A172 (cell line): ENCODE measurements around the gene SDHB. TPM values are rescaled to one million over a fixed set of nuclear protein-coding genes. Genes with fewer than 3 reads are reported as not detected.

ENCODE experiments used
- DNase-seq: peaks from one replicate; pipeline ENCODE4 v3.0.0-alpha.2; 2015; ENCODE audit warnings: low spot score
- total RNA-seq: library from RNA; depleted of rRNA; stranded (reverse); fragments of >200 nt; shearing (Covaris generic); gene quantifications from 2 replicates; pipeline ENCODE4 v1.2.3, GENCODE V29; 2014

The SDHB gene
- total RNA-seq, 1 experiment from 2014 or later = 241 TPM

GRCh38 chr1:17045634-17046333, 8.0 kb downstream of the SDHB start:
- peak; percentile 25 for DNase-seq

- no peak for DNase-seq
Observed at GRCh38 chr1:17045150-17045549, 8.7 kb downstream of the SDHB start.

DNA sequence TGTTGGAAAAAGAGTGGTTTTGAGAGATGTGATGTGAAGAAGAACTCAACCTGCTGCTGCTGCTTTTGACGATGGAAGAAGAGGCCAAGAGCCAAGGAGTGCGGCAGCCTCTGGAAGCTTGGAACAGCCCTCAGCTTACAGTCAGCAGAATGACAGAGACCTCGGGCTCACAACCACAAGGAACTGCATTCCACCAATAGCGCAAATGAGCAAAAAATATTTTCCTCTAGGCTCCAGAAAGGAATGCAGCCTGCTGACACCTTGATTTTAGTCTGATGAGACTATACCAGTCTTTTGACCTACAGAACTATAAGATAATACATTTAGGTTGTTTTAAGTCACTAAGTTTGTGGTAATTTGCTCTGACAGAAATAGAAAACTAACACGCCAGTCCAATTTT, 10.2 kb downstream of the SDHB start:
- no peak for DNase-seq

- no peak for DNase-seq
Observed at GRCh38 chr1:17040135-17040534, 13.7 kb downstream of the SDHB start.

DNA sequence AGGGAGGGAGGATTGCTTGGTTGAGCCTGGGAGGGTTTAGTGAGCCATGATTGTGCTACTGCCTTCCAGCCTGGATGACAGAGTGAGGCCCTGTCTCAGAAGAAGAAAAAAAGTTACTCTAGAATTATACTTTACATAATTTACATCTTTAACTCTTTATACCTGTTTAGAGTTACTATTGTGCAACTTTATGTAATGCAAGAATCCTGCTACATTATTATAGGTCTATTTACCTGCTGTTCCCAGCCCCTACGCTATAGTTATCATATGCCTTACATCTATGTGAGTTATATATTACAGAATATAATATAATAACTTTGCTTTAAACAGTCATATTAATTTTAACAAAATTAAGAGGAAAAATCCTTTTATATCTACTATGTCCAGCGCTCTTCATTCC, 14.3 kb downstream of the SDHB start:
- no peak for DNase-seq

DNA sequence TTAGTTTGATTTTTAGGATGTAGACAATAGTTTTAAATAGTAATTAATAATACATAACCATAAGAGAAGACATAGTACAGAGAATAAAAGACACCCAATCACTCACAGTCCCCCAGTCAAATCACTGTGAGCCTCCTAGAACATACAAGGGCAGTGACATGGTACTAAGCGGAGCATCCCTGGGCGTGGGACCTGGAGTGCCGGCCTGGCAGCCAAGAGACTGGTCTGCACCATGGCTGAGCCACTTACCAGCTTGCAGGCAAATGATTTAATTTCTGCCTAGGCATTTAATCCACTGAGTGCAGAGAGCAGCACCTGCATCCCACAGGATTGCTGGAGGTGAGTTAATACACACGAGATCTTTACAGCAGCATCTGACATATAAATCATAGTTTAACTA, 20.4 kb downstream of the SDHB start:
- DNase-seq = no peak

DNA sequence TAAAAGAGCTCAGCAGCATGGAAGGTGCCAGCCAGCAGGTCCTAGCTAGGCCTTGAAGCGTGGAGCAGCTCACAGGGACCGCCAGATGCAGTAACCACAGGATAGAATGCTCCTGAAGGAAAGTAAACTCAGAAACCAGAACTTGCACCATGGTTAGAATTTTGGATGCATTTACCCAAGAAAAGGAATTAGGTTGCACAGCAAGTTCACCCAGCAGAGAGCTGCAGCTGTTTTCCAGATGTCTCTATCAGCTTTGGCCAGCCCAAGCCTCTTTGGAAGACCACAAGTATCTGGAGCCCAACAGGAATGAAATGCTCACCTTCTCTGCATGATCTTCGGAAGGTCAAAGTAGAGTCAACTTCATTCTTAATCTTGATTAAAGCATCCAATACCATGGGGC, 21.1 kb downstream of the SDHB start:
- DNase-seq = no peak

DNA sequence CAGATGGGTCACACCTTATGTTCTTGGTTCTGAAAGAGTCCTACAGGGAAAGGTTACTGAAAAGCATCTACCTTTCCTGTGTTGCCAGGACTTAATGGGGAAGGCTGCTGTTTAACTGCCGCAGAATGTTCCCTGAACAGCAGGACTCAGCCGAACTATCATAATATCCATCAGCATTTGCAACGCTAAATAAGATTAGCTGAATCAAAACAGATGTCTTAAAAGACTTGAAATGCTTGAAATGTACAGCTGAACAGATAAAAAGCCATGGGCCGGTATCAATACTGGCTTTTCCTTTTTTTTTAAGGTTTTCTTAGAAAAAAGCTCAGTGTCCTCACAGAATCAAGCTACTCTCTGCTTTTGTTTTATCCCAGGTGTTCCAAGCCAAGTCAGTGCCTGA, 22.4 kb downstream of the SDHB start:
- no peak for DNase-seq

DNA sequence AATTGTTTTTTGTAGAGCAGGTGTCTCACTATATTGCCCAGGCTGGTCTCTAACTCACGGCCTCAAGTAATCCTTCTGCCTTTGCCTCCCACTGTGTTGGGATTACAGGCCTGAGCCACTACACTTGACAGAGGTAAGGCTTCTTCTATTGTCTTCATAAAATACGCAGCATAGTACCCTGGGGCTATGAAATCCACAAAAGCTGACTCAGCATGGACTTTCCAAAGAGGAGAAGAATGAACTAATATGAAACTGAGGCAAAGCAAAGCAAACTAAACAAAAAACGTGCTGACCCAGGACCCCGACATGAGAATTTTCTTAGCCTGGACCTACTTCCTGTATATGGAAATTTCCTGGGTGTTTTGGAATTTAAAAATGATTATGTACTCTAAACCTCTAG, 23.6 kb downstream of the SDHB start:
- no peak for DNase-seq

DNA sequence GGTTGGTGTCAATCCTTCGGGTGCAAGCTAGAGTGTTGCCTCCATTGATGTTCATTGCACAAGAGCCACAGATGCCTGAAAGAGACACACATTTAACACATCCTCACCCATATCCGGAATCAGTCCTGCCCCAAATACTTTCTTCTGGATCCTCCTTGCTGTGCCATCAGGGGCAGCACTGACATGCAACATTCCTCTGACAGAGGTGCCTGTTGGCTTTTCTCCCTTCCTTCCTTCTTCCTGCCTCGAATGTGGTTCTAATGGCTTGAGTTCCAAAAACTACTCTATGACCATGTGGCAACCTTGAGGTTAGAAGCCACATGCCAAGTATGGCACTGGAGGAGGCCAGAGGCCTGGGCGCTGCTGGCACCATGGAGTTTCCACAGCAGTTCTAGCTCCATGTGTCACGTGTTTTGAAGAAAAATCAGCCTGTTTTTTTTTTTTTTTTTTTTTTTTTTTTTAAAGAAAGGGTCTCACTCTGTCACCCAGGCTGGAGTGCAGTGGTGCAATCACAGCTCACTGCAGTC, 25.1 kb downstream of the SDHB start:
- DNase-seq = no peak

DNA sequence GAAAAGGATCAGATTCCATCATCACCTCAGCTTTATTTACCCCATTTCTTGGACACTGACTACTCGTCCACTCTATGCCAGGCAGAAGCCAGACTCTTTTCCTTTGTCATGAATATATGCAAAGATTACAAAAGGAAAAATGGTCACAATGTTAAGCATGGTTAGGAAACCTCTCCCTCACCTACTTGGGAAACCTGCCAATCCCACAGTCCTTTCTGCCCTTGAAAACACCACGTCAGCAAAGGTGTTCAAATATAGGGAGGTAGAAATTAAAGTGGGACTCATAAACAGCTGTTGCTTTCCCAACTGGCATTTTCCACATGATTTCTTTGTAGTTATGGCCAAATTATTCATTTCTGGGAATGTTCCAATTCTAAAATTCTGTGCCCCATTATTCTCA, 25.9 kb downstream of the SDHB start:
- DNase-seq = no peak

DNA sequence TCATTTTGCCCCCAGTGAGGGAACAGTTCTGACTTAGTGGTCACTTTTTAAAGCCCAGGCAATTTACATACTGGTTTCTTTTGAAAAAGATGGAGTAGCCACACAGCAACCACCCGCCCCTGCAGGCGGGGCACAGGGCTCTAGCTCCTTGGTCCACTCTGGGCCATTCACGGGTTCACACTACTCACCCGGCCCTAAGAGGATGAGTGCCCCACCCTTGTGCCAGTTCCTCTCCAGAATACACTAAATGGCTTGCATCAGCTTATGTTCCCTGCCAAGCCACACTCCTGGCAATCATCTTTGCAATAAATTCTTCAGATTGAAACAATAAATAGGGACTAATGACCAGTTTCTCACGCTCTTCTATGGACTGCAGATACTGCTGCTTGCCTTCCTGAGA, 26.4 kb downstream of the SDHB start:
- DNase-seq = no peak

DNA sequence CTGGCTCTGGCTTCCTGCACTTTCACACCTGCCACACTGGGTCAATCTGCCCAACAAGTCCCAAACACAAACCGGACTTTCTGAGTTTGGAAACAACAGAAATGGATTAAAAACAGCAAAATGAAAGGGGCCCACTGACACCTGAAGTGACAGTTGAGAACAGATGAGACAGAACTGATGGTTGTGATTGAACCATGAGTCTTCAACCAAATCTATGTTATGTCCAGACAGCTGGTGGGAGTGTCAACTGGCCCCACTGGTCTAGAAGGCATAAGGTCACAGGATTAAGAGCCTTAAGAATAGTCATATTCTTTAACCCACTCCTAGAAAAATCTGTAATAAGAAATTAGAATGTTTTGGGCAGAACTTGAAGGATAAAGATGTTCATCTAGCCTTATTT, 29.1 kb downstream of the SDHB start:
- DNase-seq = no peak

DNA sequence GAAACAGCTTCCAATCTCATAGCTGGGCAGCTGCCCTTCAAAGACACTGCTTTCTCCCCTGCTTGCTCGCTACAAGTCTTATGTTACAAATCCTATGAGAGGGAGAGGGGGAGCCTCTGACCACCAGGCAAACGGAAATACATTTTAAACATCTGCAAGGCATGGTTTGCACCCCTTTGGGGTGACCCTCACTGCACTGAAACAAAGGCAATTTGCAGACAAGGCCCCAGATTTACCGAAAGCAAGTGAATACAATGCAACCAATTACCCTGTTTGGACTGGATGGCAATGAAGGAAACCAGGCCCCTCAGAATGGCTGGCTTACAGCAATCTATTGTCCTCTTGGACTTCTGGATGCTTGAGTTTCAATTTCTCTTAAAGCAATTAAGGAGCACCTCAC, 30.3 kb downstream of the SDHB start:
- DNase-seq = no peak

- DNase-seq = no peak
Observed at GRCh38 chr1:17023102-17023501, 30.7 kb downstream of the SDHB start.

- DNase-seq = no peak
Observed at GRCh38 chr1:17021896-17022295, 31.9 kb downstream of the SDHB start.

- no peak for DNase-seq
Observed at GRCh38 chr1:17020502-17020901, 33.3 kb downstream of the SDHB start.

- no peak for DNase-seq
Observed at GRCh38 chr1:17018849-17019248, 35.0 kb downstream of the SDHB start.

- DNase-seq = no peak
Observed at GRCh38 chr1:17017435-17017834, 36.4 kb downstream of the SDHB start.

DNA sequence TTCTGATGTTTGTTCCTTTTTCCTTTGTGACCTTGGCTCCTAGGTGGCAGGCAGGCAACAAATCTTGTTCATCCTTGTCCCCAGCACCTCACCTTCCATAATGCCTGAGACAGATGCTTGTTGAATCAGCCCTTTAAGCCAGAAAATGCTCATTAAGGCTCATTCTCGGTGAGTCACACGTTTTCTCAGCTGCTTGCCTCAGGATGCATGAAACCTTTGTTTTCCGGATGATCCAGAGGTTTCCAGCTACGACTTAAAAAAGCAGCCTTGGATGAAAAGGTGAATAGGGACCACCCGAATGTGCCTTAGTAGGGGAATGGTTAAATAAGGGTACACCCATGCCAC, 37.5 kb downstream of the SDHB start:
- peak; percentile 74 for DNase-seq

- no peak for DNase-seq
Observed at GRCh38 chr1:17014671-17015567, 38.9 kb downstream of the SDHB start.

DNA sequence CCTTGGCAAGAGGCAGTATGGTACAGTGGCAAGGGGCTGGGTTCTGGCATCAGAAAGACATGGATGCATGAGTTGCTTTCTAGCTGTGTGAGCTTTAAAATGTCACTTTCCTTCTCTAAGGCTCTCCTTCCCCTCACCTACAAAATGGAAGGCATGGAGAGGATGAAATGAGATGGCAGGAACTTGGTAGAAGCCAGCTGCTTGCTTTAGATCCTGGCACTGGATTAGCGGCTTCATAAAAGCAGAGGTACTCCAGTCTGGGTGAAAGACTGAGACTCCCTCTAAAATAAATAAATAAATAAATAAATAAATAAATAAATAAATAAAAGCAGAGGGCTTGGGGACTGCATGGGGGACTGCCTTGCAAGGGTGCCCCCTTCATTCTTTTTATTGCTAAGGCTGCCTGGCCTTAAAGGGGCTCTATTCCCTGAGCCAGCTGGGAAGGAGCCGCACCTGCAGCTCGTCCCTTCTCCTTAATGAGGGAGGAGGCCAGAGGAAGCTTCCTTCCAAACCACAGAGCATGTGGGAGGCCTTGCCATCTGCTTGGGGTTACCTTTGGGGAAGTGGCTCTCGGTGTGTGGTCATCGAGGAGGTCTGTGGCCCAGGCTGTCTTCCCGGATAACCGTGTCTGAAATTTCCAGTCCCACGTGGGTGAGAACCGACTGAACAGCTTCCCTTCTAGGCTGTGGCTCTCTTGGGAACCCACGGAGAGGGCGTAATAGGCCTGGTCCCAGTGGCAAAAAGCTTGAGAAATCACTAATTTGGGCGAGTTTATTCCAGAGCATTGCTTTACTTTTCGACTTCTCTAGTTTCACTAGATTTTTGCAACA, 40.1 kb downstream of the SDHB start:
- peak; percentile 66 for DNase-seq
